Keratinocyte (primary cell): ENCODE measurements around the gene NIT1.

Experiments used
- EZH2 ChIP-seq: IDR thresholded peaks from one replicate; pipeline ENCODE4 v1.6.1; 2012; ENCODE audit warnings: inconsistent platforms, mild to moderate bottlenecking, low read length, moderate library complexity
- TF ChIP-seq, protein P1 (sequence below), 3 experiments: IDR thresholded peaks in 1 of 3; conservative IDR thresholded peaks in 1 of 3; optimal IDR thresholded peaks in 1 of 3; 2 replicates in 2 of 3; 3 replicates in 1 of 3; pipeline versions ENCODE3 to v1.5.1; 2011; ENCODE audit warnings: low read length in 3 of 3, mild to moderate bottlenecking in 3 of 3, moderate library complexity in 2 of 3, control low read depth in 1 of 3, inconsistent platforms in 1 of 3; ENCODE audit not compliant: insufficient read depth in 2 of 3; ENCODE audit errors: extremely low read depth in 1 of 3

DNA sequence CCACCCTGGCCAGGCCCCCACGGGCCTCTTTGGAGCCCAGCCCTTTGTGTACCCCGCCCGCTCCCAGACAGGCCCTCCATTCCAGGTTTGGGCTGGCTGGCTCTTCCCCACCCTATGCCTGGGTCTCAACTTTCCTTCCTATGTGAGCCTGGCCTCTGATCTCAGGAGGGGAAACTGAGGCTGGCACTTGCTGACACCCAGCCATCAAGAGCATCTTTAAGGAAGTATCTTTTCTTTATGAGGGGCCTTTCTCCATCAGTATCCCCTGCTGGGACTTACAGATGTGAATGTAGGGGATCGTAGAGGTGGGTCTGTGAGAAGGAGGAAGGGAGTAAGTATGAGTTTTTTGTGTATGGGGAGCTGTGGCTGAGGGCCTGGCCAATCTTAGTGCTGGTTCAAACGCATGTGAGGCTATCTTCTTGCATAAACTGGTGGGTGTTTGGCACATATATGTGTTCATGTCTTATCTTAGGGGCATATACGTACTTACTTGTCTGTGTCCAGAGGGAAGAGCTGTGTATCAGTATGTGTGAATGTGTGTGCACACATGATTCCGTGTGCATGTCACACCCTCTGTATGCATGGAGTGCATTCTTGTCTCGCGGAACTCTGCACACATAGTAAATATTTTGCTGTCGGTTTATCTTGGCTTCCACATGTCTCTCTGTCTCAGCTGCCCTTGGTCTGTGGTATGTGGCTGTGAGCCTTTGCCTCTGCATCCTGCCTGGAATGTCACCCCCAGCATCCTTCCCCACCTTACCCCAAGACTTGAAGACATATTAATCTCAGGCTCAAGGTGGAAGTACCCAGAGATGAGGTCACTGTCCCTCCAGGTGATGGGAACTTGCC, 33.9 kb upstream of the NIT1 start:
- TF ChIP-seq, protein P1, sequence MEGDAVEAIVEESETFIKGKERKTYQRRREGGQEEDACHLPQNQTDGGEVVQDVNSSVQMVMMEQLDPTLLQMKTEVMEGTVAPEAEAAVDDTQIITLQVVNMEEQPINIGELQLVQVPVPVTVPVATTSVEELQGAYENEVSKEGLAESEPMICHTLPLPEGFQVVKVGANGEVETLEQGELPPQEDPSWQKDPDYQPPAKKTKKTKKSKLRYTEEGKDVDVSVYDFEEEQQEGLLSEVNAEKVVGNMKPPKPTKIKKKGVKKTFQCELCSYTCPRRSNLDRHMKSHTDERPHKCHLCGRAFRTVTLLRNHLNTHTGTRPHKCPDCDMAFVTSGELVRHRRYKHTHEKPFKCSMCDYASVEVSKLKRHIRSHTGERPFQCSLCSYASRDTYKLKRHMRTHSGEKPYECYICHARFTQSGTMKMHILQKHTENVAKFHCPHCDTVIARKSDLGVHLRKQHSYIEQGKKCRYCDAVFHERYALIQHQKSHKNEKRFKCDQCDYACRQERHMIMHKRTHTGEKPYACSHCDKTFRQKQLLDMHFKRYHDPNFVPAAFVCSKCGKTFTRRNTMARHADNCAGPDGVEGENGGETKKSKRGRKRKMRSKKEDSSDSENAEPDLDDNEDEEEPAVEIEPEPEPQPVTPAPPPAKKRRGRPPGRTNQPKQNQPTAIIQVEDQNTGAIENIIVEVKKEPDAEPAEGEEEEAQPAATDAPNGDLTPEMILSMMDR (optimal IDR thresholded peaks at IDR 0.05 in 1 of 3, IDR thresholded peaks at IDR 0.05 in 1 of 3, conservative IDR thresholded peaks at IDR 0.05 in 1 of 3; ENCODE audit: extremely low read depth in 1 of 3, insufficient read depth in 2 of 3, low read length in 3 of 3), result no peak
- TF ChIP-seq EZH2, result no peak
